Measurements from ENCODE around the gene SMG7.

SMG7 gene

DNA sequence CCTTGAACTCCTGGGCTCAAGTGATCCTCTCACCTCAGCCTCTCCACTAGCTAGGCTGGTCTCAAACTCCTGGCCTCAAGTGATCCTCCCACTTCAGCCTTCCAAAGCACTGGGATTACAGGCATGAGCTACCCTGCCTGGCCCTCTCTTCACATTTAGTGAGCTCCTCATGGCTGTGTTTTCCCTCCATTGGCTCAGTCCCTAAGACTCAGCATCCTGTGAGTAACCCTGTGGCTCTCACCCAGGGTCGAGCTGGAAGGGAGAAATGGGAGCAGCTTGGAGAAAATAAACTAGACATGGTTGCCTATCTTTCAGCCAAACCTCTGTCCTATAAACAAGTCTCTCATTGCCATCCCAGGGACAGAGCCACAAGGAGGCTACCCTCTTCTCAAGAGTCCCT, 100.4 kb downstream of the SMG7 start:
- ChIA-PET CTCF (interaction anchor here (0.6 to 0.9 kb wide), 2 partner anchors 24 to 606 kb away, joined by 3 read pairs; no protein-coding TSS in a partner anchor), POLR2A (no interaction called here)
- Histone ChIP-seq H3K36me3 (ENCODE audit: control insufficient read depth in 2 of 2, insufficient read depth in 1 of 2, low read length in 2 of 2) (no peaks in the 10 kb centered on the region), H3K9me3 (ENCODE audit: control insufficient read depth, insufficient read depth, low read depth, low read length) (no peaks in the 10 kb centered on the region), H3K27ac (ENCODE audit: extremely low read depth, low read depth, low read length) (no peak overlapping the region), H3K4me1 (ENCODE audit: control insufficient read depth, insufficient read depth, low read length) (no peaks in the 10 kb centered on the region), H3K4me3 (ENCODE audit: low read depth, low read length) (no peak overlapping the region)
- TF ChIP-seq ZNF610 (tag by site-specific recombination; IDR thresholded peaks at IDR 0.05; ENCODE audit: borderline replicate concordance) (no peak), ZNF76 (tag by site-specific recombination; IDR thresholded peaks at IDR 0.05; ENCODE audit: borderline replicate concordance, low read depth) (no peak), ZNF768 (tag by site-specific recombination; IDR thresholded peaks at IDR 0.05) (no peak), ZNF580 (tag by site-specific recombination; IDR thresholded peaks at IDR 0.05) (no peak), ZNF548 (tag by site-specific recombination; IDR thresholded peaks at IDR 0.05) (no peak), YY2 (tag by site-specific recombination; IDR thresholded peaks at IDR 0.05) (no peak), ZNF670 (tag by site-specific recombination; IDR thresholded peaks at IDR 0.05; ENCODE audit: low read depth) (no peak), ZNF121 (tag by site-specific recombination; IDR thresholded peaks at IDR 0.05) (no peak), ZNF626 (tag by site-specific recombination; IDR thresholded peaks at IDR 0.05) (no peak), ZNF791 (tag by site-specific recombination; IDR thresholded peaks at IDR 0.05) (no peak), ZNF140 (tag by site-specific recombination; IDR thresholded peaks at IDR 0.05) (no peak), ZNF426 (tag by site-specific recombination; IDR thresholded peaks at IDR 0.05) (no peak), ZNF184 (tag by site-specific recombination; IDR thresholded peaks at IDR 0.05) (no peak), ZBTB20 (tag by site-specific recombination; IDR thresholded peaks at IDR 0.05) (no peak)

GRCh38 chr1:183575606-183576005, 103.3 kb downstream of the SMG7 start:
- ChIA-PET POLR2A (no interaction called here), CTCF (no interaction called here)
- no peak overlapping the region for H3K4me3 ChIP-seq (ENCODE audit: low read depth, low read length)
- no peaks in the 10 kb centered on the region for H3K4me1 ChIP-seq (ENCODE audit: control insufficient read depth, insufficient read depth, low read length)
- H3K27ac ChIP-seq (ENCODE audit: extremely low read depth, low read depth, low read length), result no peak overlapping the region
- H3K36me3 ChIP-seq (ENCODE audit: control insufficient read depth in 2 of 2, insufficient read depth in 1 of 2, low read length in 2 of 2), result no peaks in the 10 kb centered on the region
- TF ChIP-seq ZNF404 (tag by site-specific recombination; IDR thresholded peaks at IDR 0.05) (no peak), IKZF3 (tag by site-specific recombination; IDR thresholded peaks at IDR 0.05) (no peak), ZNF560 (tag by site-specific recombination; IDR thresholded peaks at IDR 0.05; ENCODE audit: borderline replicate concordance) (no peak), REPIN1 (tag by site-specific recombination; IDR thresholded peaks at IDR 0.05; ENCODE audit: low read depth) (no peak), ZNF341 (tag by site-specific recombination; IDR thresholded peaks at IDR 0.05; ENCODE audit: low read depth) (no peak), ZNF362 (tag by site-specific recombination; IDR thresholded peaks at IDR 0.05) (no peak), OVOL3 (tag by site-specific recombination; IDR thresholded peaks at IDR 0.05) (no peak), YY1 (tag by site-specific recombination; IDR thresholded peaks at IDR 0.05) (no peak), ZNF76 (tag by site-specific recombination; IDR thresholded peaks at IDR 0.05; ENCODE audit: borderline replicate concordance, low read depth) (no peak), ZNF10 (tag by site-specific recombination; IDR thresholded peaks at IDR 0.05) (no peak), ZNF639 (tag by site-specific recombination; IDR thresholded peaks at IDR 0.05) (no peak), ZNF354C (tag by site-specific recombination; IDR thresholded peaks at IDR 0.05; ENCODE audit: borderline replicate concordance, low read depth) (no peak), ZNF311 (tag by site-specific recombination; IDR thresholded peaks at IDR 0.05; ENCODE audit: borderline replicate concordance) (no peak), HOXD13 (CRISPR knock-in tag; IDR thresholded peaks at IDR 0.05; ENCODE audit: borderline replicate concordance) (no peak), HOXA7 (CRISPR knock-in tag; IDR thresholded peaks at IDR 0.05; ENCODE audit: borderline replicate concordance) (no peak)
- TF ChIP-seq, protein P1, sequence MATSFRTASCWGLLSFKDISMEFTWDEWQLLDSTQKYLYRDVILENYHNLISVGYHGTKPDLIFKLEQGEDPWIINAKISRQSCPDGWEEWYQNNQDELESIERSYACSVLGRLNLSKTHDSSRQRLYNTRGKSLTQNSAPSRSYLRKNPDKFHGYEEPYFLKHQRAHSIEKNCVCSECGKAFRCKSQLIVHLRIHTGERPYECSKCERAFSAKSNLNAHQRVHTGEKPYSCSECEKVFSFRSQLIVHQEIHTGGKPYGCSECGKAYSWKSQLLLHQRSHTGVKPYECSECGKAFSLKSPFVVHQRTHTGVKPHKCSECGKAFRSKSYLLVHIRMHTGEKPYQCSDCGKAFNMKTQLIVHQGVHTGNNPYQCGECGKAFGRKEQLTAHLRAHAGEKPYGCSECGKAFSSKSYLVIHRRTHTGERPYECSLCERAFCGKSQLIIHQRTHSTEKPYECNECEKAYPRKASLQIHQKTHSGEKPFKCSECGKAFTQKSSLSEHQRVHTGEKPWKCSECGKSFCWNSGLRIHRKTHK (tag by site-specific recombination; IDR thresholded peaks at IDR 0.05), result no peak
- TF ChIP-seq, protein P2, sequence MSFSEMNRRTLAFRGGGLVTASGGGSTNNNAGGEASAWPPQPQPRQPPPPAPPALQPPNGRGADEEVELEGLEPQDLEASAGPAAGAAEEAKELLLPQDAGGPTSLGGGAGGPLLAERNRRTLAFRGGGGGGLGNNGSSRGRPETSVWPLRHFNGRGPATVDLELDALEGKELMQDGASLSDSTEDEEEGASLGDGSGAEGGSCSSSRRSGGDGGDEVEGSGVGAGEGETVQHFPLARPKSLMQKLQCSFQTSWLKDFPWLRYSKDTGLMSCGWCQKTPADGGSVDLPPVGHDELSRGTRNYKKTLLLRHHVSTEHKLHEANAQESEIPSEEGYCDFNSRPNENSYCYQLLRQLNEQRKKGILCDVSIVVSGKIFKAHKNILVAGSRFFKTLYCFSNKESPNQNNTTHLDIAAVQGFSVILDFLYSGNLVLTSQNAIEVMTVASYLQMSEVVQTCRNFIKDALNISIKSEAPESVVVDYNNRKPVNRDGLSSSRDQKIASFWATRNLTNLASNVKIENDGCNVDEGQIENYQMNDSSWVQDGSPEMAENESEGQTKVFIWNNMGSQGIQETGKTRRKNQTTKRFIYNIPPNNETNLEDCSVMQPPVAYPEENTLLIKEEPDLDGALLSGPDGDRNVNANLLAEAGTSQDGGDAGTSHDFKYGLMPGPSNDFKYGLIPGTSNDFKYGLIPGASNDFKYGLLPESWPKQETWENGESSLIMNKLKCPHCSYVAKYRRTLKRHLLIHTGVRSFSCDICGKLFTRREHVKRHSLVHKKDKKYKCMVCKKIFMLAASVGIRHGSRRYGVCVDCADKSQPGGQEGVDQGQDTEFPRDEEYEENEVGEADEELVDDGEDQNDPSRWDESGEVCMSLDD (tag by site-specific recombination; IDR thresholded peaks at IDR 0.05), result no peak
- H3K9me3 ChIP-seq (ENCODE audit: control insufficient read depth, insufficient read depth, low read depth, low read length), result no peaks in the 10 kb centered on the region

All from HEK293 (cell line).